Measurements from ENCODE around the gene COX6B2. TPM values are rescaled to one million over a fixed set of nuclear protein-coding genes. Genes with fewer than 3 reads are reported as not detected.

COX6B2 gene
- total RNA-seq, 1 donor from 2014 or later = 5.2 TPM

GRCh38 chr19:55345818-55346724 lies 8.4 kb downstream of the COX6B2 start:
- TF ChIP-seq POLR2AphosphoS5 (IDR thresholded peaks at IDR 0.05; ENCODE audit: insufficient read depth in 1 of 2, low read depth in 1 of 2) (no peak), POLR2A (IDR thresholded peaks at IDR 0.05) (no peak), CTCF (IDR thresholded peaks at IDR 0.05) (no peak)
- Histone ChIP-seq H3K4me3 (no peak overlapping the region), H3K36me3 (peaks cover 0 to 6% of the 10 kb centered on the region in 2 donors), H3K27me3 (no peaks in the 10 kb centered on the region), H3K4me1 (peaks cover 17% of the 10 kb centered on the region), H3K9me3 (no peaks in the 10 kb centered on the region), H3K27ac (no peak overlapping the region)
- DNase-seq (ENCODE audit: extremely low spot score in 2 of 2) = no peak
- intact Hi-C loops (cut with DNase I) = no loop called here

GRCh38 chr19:55345101-55345817 lies 9.3 kb downstream of the COX6B2 start:
- TF ChIP-seq POLR2AphosphoS5 (IDR thresholded peaks at IDR 0.05; ENCODE audit: insufficient read depth in 1 of 2, low read depth in 1 of 2) = no peak
- TF ChIP-seq CTCF (IDR thresholded peaks at IDR 0.05) = no peak
- TF ChIP-seq POLR2A (IDR thresholded peaks at IDR 0.05) = no peak
- no peak overlapping the region for H3K27ac ChIP-seq
- peaks cover 25% of the 10 kb centered on the region for H3K4me1 ChIP-seq
- DNase-seq (ENCODE audit: extremely low spot score in 2 of 2) = no peak
- H3K4me3 ChIP-seq = no peak overlapping the region
- no peaks in the 10 kb centered on the region for H3K27me3 ChIP-seq
- H3K9me3 ChIP-seq = no peaks in the 10 kb centered on the region
- H3K36me3 ChIP-seq = peaks cover 0 to 6% of the 10 kb centered on the region in 2 donors
- intact Hi-C loops (cut with DNase I) = no loop called here

GRCh38 chr19:55344444-55344843 lies 10.1 kb downstream of the COX6B2 start:
- Histone ChIP-seq H3K27me3 (no peaks in the 10 kb centered on the region), H3K36me3 (peaks cover 0 to 6% of the 10 kb centered on the region in 2 donors), H3K4me3 (no peak overlapping the region), H3K27ac (no peak overlapping the region), H3K4me1 (peaks cover 28% of the 10 kb centered on the region), H3K9me3 (no peaks in the 10 kb centered on the region)
- no peak for DNase-seq (ENCODE audit: extremely low spot score in 2 of 2)
- TF ChIP-seq CTCF (IDR thresholded peaks at IDR 0.05) (no peak), POLR2AphosphoS5 (IDR thresholded peaks at IDR 0.05; ENCODE audit: insufficient read depth in 1 of 2, low read depth in 1 of 2) (no peak), POLR2A (IDR thresholded peaks at IDR 0.05) (no peak)
- intact Hi-C loops (cut with DNase I) = no loop called here

GRCh38 chr19:55341595-55342531 lies 12.7 kb downstream of the COX6B2 start:
- DNase-seq (ENCODE audit: extremely low spot score in 2 of 2) = no peak
- intact Hi-C loops (cut with DNase I) = loop anchor here (2.0 kb wide), 1 partner anchor 43 kb away; the partner anchor contains the start of genes RPL28 and TMEM238

More at GRCh38 chr19:55341595-55342531, 12.7 kb downstream of the COX6B2 start:
- no peak overlapping the region for H3K27ac ChIP-seq
- H3K9me3 ChIP-seq = no peaks in the 10 kb centered on the region
- TF ChIP-seq POLR2A (IDR thresholded peaks at IDR 0.05) (no peak), CTCF (IDR thresholded peaks at IDR 0.05) (no peak), POLR2AphosphoS5 (IDR thresholded peaks at IDR 0.05; ENCODE audit: insufficient read depth in 1 of 2, low read depth in 1 of 2) (no peak)
- peak overlapping the region in 1 of 2 donors; percentile 68 for H3K4me3 ChIP-seq
- peaks cover 0 to under 1% of the 10 kb centered on the region in 2 donors for H3K36me3 ChIP-seq
- H3K4me1 ChIP-seq = peaks cover 37% of the 10 kb centered on the region
- no peaks in the 10 kb centered on the region for H3K27me3 ChIP-seq

Data from vagina (tissue), 2 donors.